Gastroesophageal sphincter (tissue), 4 donors: Measurements from ENCODE around the gene PIGP. TPM values are rescaled to one million over a fixed set of nuclear protein-coding genes. Genes with fewer than 3 reads are reported as not detected.

Experiments
- ATAC-seq: fragments of 150-250 bp; one replicate; pipeline ENCODE4 v1.9.1; 2016; ENCODE audit warnings: mild to moderate bottlenecking, moderate library complexity
- H3K27ac ChIP-seq, 4 donors: fragments of 200-600 bp; sonication (generic) in 3 of 4; 1 replicate in 3 of 4; 2 replicates in 1 of 4; pipeline ENCODE4 v1.5.1; 2016 to 2019
- H3K27me3 ChIP-seq: fragments of 200-600 bp; sonication (generic); one replicate; pipeline ENCODE4 v1.5.1; 2019
- H3K36me3 ChIP-seq, 2 donors: fragments of 200-600 bp; sonication (generic); one replicate each; pipeline ENCODE4 v1.5.1; 2019; ENCODE audit warnings: control low read depth in 1 of 2
- H3K4me1 ChIP-seq, 3 donors: fragments of 200-600 bp; sonication (generic); 1 replicate in 2 of 3; 2 replicates in 1 of 3; pipeline ENCODE4 v1.5.1; 2016 to 2019; ENCODE audit warnings: control low read depth in 2 of 3
- H3K4me3 ChIP-seq, 2 donors: fragments of 200-600 bp; sonication (generic); one replicate each; pipeline ENCODE4 v1.5.1; 2019; ENCODE audit warnings: mild to moderate bottlenecking in 1 of 2, moderate library complexity in 1 of 2
- H3K9me3 ChIP-seq, 3 donors: fragments of 200-600 bp; sonication (generic); one replicate each; pipeline ENCODE4 v1.5.1; 2017 to 2019; ENCODE audit warnings: control low read depth in 2 of 3
- CTCF ChIP-seq, 4 experiments: fragments of 200-600 bp in 2 of 4; fragments of 450-650 bp in 2 of 4; sonication (generic) in 1 of 4; IDR thresholded peaks; one replicate each; pipeline ENCODE4 v1.5.1; 2017 to 2019; ENCODE audit warnings: antibody characterized with exemption in 4 of 4, mild to moderate bottlenecking in 2 of 4, moderate library complexity in 2 of 4
- EP300 ChIP-seq: sonication (generic); formaldehyde crosslinking; IDR thresholded peaks from one replicate; pipeline ENCODE4 v1.6.1; 2017; ENCODE audit warnings: antibody characterized with exemption, mild to moderate bottlenecking
- POLR2A ChIP-seq, 2 donors: fragments of 450-650 bp; IDR thresholded peaks; one replicate each; pipeline ENCODE4 v1.6.1; 2017; ENCODE audit warnings: antibody characterized with exemption in 2 of 2, mild to moderate bottlenecking in 2 of 2, moderate library complexity in 1 of 2
- POLR2AphosphoS5 ChIP-seq: sonication (generic); formaldehyde crosslinking; IDR thresholded peaks from one replicate; pipeline ENCODE4 v1.6.1; 2017; ENCODE audit warnings: antibody characterized with exemption
- WGBS, 2 donors: methylation state at CpG; one replicate each; pipeline ENCODE4 v1.1.5; 2018; ENCODE audit warnings: low coverage in 1 of 2; 5-methylcytosine and 5-hydroxymethylcytosine counted together
- total RNA-seq, 4 donors: library from RNA; depleted of rRNA; stranded (reverse); fragments of >200 nt; gene quantifications; one replicate each; pipeline ENCODE4 v1.1.0, GENCODE V29; 2016

PIGP gene
- total RNA-seq, 4 donors from 2014 or later: 20.7 to 32.1 (median 24.0) TPM

GRCh38 chr21:37082856-37083528, 10.1 kb upstream of the PIGP start:
- ATAC-seq: no peak

GRCh38 chr21:37082375-37082774, 9.5 kb upstream of the PIGP start:
- ATAC-seq: no peak
- TF ChIP-seq EP300: no peak
- no peak for TF ChIP-seq POLR2AphosphoS5
- TF ChIP-seq POLR2A (IDR thresholded peaks at IDR 0.05): no peak
- TF ChIP-seq CTCF (IDR thresholded peaks at IDR 0.05): no peak
- H3K4me1 ChIP-seq: peaks cover 0 to 25% (median 6%) of the 10 kb centered on the region in 3 donors
- H3K27me3 ChIP-seq: no peaks in the 10 kb centered on the region
- peaks cover 0 to 6% (median 0%) of the 10 kb centered on the region in 3 donors for H3K9me3 ChIP-seq
- H3K36me3 ChIP-seq: no peaks in the 10 kb centered on the region
- no peak overlapping the region for H3K4me3 ChIP-seq
- WGBS, 2 donors: 71 to 83% methylated on average over 1 of the region's 1 CpG
- H3K27ac ChIP-seq: no peak overlapping the region

More at GRCh38 chr21:37082856-37083528, 10.1 kb upstream of the PIGP start:
- Histone ChIP-seq H3K27me3 (no peaks in the 10 kb centered on the region), H3K27ac (no peak overlapping the region), H3K9me3 (peaks cover 0 to 6% (median 0%) of the 10 kb centered on the region in 3 donors), H3K36me3 (no peaks in the 10 kb centered on the region), H3K4me1 (peaks cover 0 to 25% (median 6%) of the 10 kb centered on the region in 3 donors), H3K4me3 (no peak overlapping the region)
- TF ChIP-seq POLR2A (IDR thresholded peaks at IDR 0.05) (no peak), EP300 (no peak), CTCF (IDR thresholded peaks at IDR 0.05) (no peak), POLR2AphosphoS5 (no peak)

GRCh38 chr21:37079211-37079824, 6.4 kb upstream of the PIGP start:
- no peak overlapping the region for H3K27ac ChIP-seq
- peaks cover 5 to 30% (median 6%) of the 10 kb centered on the region in 3 donors for H3K4me1 ChIP-seq
- ATAC-seq: no peak
- no peaks in the 10 kb centered on the region for H3K27me3 ChIP-seq
- no peak overlapping the region for H3K4me3 ChIP-seq
- 98% methylated on average over 6 of the region's 6 CpGs; no CpG with 5 or more reads in 1 of the 2 donors for WGBS, 2 donors
- H3K36me3 ChIP-seq: no peaks in the 10 kb centered on the region
- no peak for TF ChIP-seq POLR2A (IDR thresholded peaks at IDR 0.05)
- no peak for TF ChIP-seq EP300
- TF ChIP-seq POLR2AphosphoS5: no peak
- TF ChIP-seq CTCF (IDR thresholded peaks at IDR 0.05): no peak
- peaks cover 0 to 6% (median 0%) of the 10 kb centered on the region in 3 donors for H3K9me3 ChIP-seq

GRCh38 chr21:37077403-37077802, 4.5 kb upstream of the PIGP start:
- ATAC-seq: no peak
- H3K27me3 ChIP-seq: no peaks in the 10 kb centered on the region
- H3K4me1 ChIP-seq: peaks cover 0 to 22% (median 7%) of the 10 kb centered on the region in 3 donors
- no peak overlapping the region for H3K4me3 ChIP-seq
- peaks cover 0 to 6% (median 0%) of the 10 kb centered on the region in 3 donors for H3K9me3 ChIP-seq
- no peak overlapping the region for H3K27ac ChIP-seq
- TF ChIP-seq EP300 (no peak), POLR2AphosphoS5 (no peak), POLR2A (IDR thresholded peaks at IDR 0.05) (no peak), CTCF (IDR thresholded peaks at IDR 0.05) (no peak)
- no peaks in the 10 kb centered on the region for H3K36me3 ChIP-seq
- WGBS, 2 donors: 93 to 95% methylated on average over 1 of the region's 1 CpG
